GM10248 (cell line): ENCODE results near the gene SSBP2.
"Not testable (repeated sequence)": the region's sequence is repeated elsewhere in the genome, so short reads cannot be mapped to it uniquely, and the experiment has no call there.

Experiments used
- CTCF ChIA-PET: fragments of 300-600 bp; sonication (Branson Sonifier 250); formaldehyde crosslinking; extraction: SDS; loops from one replicate; lab custom pipeline; 2021; ENCODE audit warnings: antibody characterized with exemption; lab: Yijun Ruan, JAX
- POLR2A ChIA-PET: fragments of 350-650 bp; sonication (Branson Sonifier 250); formaldehyde crosslinking; extraction: SDS; loops from one replicate; lab custom pipeline; 2020; ENCODE audit warnings: antibody characterized with exemption; lab: Yijun Ruan, JAX
- DNase-seq: peaks from one replicate; pipeline ENCODE4 v3.0.0; 2012; ENCODE audit errors: extremely low spot score
- TF ChIP-seq, protein P1 (sequence below): IDR thresholded peaks from 2 replicates; pipeline ENCODE4 v1.5.1; 2012; ENCODE audit warnings: mild to moderate bottlenecking, low read depth; ENCODE audit errors: extremely low read depth, missing control alignments, control extremely low read depth

Gene SSBP2

DNA sequence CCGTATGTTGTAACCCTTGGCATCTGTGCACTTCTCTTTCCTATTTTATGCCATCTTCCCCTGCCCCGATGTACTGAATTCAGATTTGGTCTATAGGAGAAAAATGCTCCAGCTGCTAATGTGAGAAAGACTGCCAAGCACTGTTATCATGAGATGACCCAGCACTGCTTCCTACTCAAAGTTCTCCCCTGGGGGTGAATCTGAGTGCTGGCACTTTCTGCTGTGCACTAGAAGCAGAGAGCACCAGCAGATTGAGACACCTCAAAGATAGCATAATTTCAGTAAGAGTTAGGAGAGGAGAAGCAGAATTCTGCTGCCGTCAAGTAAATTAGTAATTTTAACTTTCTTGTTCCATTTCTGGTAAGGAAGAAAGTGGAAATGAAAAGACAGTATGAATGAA is 264.2 kb downstream of the SSBP2 start:
- ChIA-PET CTCF (interaction anchor here (2.0 kb wide), 1 partner anchor 17 kb away, joined by 4 read pairs; no protein-coding TSS in a partner anchor), POLR2A (no interaction called here)
- DNase-seq = no peak
- TF ChIP-seq, protein P1, sequence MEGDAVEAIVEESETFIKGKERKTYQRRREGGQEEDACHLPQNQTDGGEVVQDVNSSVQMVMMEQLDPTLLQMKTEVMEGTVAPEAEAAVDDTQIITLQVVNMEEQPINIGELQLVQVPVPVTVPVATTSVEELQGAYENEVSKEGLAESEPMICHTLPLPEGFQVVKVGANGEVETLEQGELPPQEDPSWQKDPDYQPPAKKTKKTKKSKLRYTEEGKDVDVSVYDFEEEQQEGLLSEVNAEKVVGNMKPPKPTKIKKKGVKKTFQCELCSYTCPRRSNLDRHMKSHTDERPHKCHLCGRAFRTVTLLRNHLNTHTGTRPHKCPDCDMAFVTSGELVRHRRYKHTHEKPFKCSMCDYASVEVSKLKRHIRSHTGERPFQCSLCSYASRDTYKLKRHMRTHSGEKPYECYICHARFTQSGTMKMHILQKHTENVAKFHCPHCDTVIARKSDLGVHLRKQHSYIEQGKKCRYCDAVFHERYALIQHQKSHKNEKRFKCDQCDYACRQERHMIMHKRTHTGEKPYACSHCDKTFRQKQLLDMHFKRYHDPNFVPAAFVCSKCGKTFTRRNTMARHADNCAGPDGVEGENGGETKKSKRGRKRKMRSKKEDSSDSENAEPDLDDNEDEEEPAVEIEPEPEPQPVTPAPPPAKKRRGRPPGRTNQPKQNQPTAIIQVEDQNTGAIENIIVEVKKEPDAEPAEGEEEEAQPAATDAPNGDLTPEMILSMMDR = no peak

DNA sequence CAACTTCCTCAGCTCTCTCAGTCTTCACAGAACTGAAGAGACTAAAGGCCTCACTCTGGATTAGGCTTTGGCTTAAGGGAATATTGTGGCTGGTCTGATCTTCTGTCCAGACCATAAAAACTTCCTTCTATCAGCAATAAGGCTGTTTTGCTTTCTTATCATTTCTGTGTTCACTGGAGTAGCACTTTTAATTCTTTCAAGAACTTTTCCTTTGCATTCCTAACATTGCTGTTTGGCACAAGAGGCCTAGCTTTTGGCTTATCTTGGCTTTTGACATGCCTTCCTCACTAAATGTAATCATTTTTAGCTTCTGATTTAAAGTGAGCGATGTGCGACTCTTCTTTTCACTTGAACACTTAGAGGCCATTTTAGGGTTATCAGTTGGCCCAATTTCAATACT is 268.3 kb downstream of the SSBP2 start:
- POLR2A ChIA-PET = interaction anchor here (0.6 kb wide), 1 partner anchor 26 kb away, joined by 3 read pairs; no protein-coding TSS in a partner anchor
- CTCF ChIA-PET = interaction anchor here (2.3 to 2.5 kb wide), 2 partner anchors 11 to 14 kb away, joined by 8 to 9 read pairs; no protein-coding TSS in a partner anchor
- DNase-seq = no peak
- TF ChIP-seq, protein P1 = no peak

DNA sequence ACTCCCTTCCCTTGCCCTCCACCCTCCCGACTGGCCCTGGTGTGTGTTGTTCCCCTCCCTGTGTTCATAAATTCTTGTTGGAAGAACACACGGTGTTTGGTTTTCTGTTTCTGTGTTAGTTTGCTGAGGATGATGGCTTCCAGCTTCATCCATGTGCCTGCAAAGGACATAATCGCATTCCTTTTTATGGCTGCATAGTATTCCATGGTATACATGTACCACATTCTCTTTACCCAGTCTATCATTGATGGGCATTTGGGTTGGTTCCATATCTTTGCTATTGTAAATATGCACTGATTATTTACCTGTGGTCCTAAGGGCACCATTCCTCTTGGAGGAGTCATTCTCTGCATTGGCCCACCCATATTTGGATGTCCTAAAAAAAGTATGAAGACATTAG is 277.5 kb downstream of the SSBP2 start:
- POLR2A ChIA-PET, DNase-seq: not testable (repeated sequence)
- CTCF ChIA-PET = interaction anchor here (1.4 kb wide), 1 partner anchor 10 kb away, joined by 3 read pairs; no protein-coding TSS in a partner anchor

DNA sequence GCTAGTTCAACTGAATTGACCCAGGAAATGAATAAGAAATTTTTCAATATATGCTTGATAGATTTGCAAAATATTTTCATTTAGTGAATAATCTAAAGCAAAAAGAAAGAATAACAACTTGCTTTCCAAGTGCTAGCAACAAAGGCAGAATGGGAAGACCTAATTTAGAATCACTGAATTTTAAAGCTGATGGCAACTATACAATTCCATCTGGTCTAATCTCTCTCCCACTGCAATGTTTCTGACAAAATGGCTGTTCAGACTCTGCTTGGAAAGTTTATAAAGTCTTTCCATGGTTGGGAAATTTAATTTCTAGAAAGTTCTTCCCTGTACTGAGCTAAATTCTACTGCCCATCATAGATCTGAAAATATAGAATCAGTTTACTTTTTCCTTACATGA is 281.2 kb downstream of the SSBP2 start:
- DNase-seq = no peak
- CTCF ChIA-PET = interaction anchor here (2.2 to 2.8 kb wide), 3 partner anchors 10 to 19 kb away, joined by 5 to 16 read pairs (median 8); no protein-coding TSS in a partner anchor
- POLR2A ChIA-PET = no interaction called here
- TF ChIP-seq, protein P1 = no peak

DNA sequence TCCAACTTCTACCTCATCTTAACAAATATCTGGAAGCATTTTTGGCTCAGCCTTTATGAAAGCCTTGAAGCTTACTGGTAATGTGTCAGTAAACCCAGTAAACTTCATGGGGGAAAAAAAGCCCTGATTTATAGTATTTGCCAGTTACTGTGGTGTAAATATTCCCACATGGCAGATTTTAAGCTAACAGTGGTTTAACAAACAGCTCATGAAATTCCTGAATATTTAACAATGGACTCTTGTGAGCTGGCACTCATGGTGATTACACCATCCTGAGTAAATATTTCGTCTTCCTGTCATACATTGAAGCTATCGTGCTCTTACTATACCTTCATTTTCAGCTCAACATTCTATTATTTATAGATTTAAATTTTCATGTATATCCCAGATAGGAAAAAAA is 300.0 kb downstream of the SSBP2 start:
- POLR2A ChIA-PET = no interaction called here
- no peak for DNase-seq
- TF ChIP-seq, protein P1 = no peak
- CTCF ChIA-PET = interaction anchor here (0.7 to 1.6 kb wide), 2 partner anchors 20 to 710 kb away, joined by 3 to 5 read pairs; no protein-coding TSS in a partner anchor

DNA sequence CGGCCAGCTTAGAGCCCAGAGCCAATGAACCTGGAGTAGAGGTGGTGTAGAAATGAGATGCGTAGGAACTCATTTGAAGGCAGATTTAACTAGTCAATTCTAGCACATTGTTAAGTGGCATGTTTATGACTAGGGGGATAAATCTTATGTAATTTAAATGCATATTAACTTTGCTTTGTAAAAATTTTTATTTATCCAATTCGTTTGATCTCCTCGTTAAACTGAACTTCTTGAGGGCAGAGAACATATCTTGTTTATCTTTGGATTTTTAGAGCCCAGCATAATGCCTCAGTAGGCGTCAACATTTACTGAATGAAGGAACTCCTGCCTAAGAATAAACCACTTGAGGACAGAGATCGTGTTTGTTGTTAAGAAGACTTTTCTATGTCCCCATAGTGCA is 315.9 kb downstream of the SSBP2 start:
- POLR2A ChIA-PET = no interaction called here
- TF ChIP-seq, protein P1 = no peak
- CTCF ChIA-PET = no interaction called here
- no peak for DNase-seq

DNA sequence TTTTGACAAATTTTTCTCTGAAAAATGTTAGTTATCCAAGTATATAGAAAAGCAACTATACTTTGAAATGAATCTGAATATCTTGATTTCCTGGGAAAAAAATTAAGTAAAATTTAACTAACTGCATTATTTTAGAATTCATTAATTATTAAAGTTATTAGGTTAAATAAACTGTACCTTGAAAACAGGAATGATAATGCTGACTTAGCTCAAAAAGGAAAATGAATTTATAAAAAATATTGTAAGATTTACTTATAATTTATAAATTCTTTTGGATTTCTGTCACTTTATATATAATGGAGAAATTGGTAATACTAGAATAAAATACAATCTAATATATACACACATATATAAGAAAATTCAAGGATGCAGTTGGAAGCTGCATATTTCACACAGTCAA is 320.9 kb downstream of the SSBP2 start:
- POLR2A ChIA-PET = no interaction called here
- DNase-seq = no peak
- CTCF ChIA-PET = interaction anchor here (2.0 kb wide), 1 partner anchor 796 kb away, joined by 5 read pairs; no protein-coding TSS in a partner anchor
- TF ChIP-seq, protein P1 = no peak
